HFFc6 (cell line): ENCODE data around the gene RTP2. TPM values are rescaled to one million over a fixed set of nuclear protein-coding genes. Genes with fewer than 3 reads are reported as not detected.

ENCODE experiments used
- DNase-seq: peaks from one replicate; pipeline ENCODE4 v3.0.0-alpha.2; 2018
- H3K27ac Mint-ChIP-seq: 2 replicates; pipeline ENCODE4 v1.8.0; 2020; ENCODE audit warnings: mild to moderate bottlenecking, mixed read lengths
- H3K27me3 Mint-ChIP-seq: 2 replicates; pipeline ENCODE4 v1.8.0; 2021; ENCODE audit warnings: mild to moderate bottlenecking, moderate library complexity, mixed read lengths; ENCODE audit not compliant: insufficient read depth
- H3K36me3 Mint-ChIP-seq: 2 replicates; pipeline ENCODE4 v1.8.0; 2021; ENCODE audit warnings: low read depth, mixed read lengths
- H3K4me1 Mint-ChIP-seq: 2 replicates; pipeline ENCODE4 v1.8.0; 2020; ENCODE audit warnings: low read depth, mixed read lengths
- H3K4me3 Mint-ChIP-seq: 2 replicates; pipeline ENCODE4 v1.8.0; 2020; ENCODE audit warnings: mild to moderate bottlenecking, moderate library complexity, mixed read lengths
- H3K9me3 Mint-ChIP-seq: 2 replicates; pipeline ENCODE4 v1.8.0; 2020; ENCODE audit warnings: mild to moderate bottlenecking, mixed read lengths
- CTCF ChIP-seq: fragments of 200-600 bp; sonication (generic); IDR thresholded peaks from 2 replicates; pipeline ENCODE4 v1.5.0; 2021; ENCODE audit warnings: antibody characterized with exemption, mild to moderate bottlenecking
- total RNA-seq, 6 experiments: library from RNA; stranded (reverse); fragmentation: NEBNext Ultra II Directional; extraction: Animal tissue kit (Norgen Biotek cat#: 25700); gene quantifications; 2 replicates in 1 of 6; 3 replicates in 5 of 6; pipeline ENCODE4 v1.2.3, GENCODE V29; 2021

RTP2 gene
- total RNA-seq, 6 experiments from 2014 or later, result not detected

- Mint-ChIP-seq H3K4me3 (no peak overlapping the region), H3K27ac (no peak overlapping the region), H3K9me3 (no peaks in the 10 kb centered on the region), H3K27me3 (no peaks in the 10 kb centered on the region), H3K4me1 (peaks cover 26% of the 10 kb centered on the region), H3K36me3 (no peaks in the 10 kb centered on the region)
- peak; percentile 48 for TF ChIP-seq CTCF
- no peak for DNase-seq
These were observed 6.8 kb upstream of the RTP2 start for GRCh38 chr3:187709155-187709554.

GRCh38 chr3:187708696-187709095 is 6.3 kb upstream of the RTP2 start:
- DNase-seq, result no peak
- no peak for TF ChIP-seq CTCF
- Mint-ChIP-seq H3K4me3 (no peak overlapping the region), H3K4me1 (peaks cover 22% of the 10 kb centered on the region), H3K36me3 (no peaks in the 10 kb centered on the region), H3K27me3 (no peaks in the 10 kb centered on the region), H3K27ac (no peak overlapping the region), H3K9me3 (no peaks in the 10 kb centered on the region)

- Mint-ChIP-seq H3K27me3 (no peaks in the 10 kb centered on the region), H3K9me3 (no peaks in the 10 kb centered on the region), H3K27ac (no peak overlapping the region), H3K4me3 (no peak overlapping the region), H3K4me1 (peaks cover 25% of the 10 kb centered on the region), H3K36me3 (no peaks in the 10 kb centered on the region)
- no peak for DNase-seq
- no peak for TF ChIP-seq CTCF
These were observed 4.6 kb upstream of the RTP2 start for GRCh38 chr3:187706971-187707370.

- peak; percentile 30 for DNase-seq
- H3K9me3 Mint-ChIP-seq, result no peaks in the 10 kb centered on the region
- H3K4me1 Mint-ChIP-seq, result peaks cover 25% of the 10 kb centered on the region
- H3K27me3 Mint-ChIP-seq, result no peaks in the 10 kb centered on the region
- no peaks in the 10 kb centered on the region for H3K36me3 Mint-ChIP-seq
- no peak overlapping the region for H3K4me3 Mint-ChIP-seq
- TF ChIP-seq CTCF, result no peak
- no peak overlapping the region for H3K27ac Mint-ChIP-seq
These were observed 2.8 kb upstream of the RTP2 start for GRCh38 chr3:187705164-187705563.

- no peak overlapping the region for H3K27ac Mint-ChIP-seq
- no peak overlapping the region for H3K4me3 Mint-ChIP-seq
These were observed 2.1 kb downstream of the RTP2 start for GRCh38 chr3:187700249-187700648.

More at GRCh38 chr3:187700249-187700648, 2.1 kb downstream of the RTP2 start:
- H3K27me3 Mint-ChIP-seq, result peaks cover 14% of the 10 kb centered on the region
- no peak for DNase-seq
- no peaks in the 10 kb centered on the region for H3K9me3 Mint-ChIP-seq
- no peak for TF ChIP-seq CTCF
- H3K4me1 Mint-ChIP-seq, result peaks cover 34% of the 10 kb centered on the region
- H3K36me3 Mint-ChIP-seq, result no peaks in the 10 kb centered on the region
